Coronary artery (tissue), 2 donors: Measurements from ENCODE around the gene MERTK.
A peak's percentile ranks its signal among the peaks of the same experiment; 100 is the strongest.

Experiments used
- DNase-seq: peaks from one replicate; pipeline ENCODE4 v3.0.0-alpha.2; 2017; ENCODE audit warnings: low spot score
- H3K27ac ChIP-seq, 2 donors: fragments of 200-600 bp; sonication (generic); one replicate each; pipeline ENCODE4 v1.5.1; 2016 to 2019
- H3K4me3 ChIP-seq: fragments of 200-600 bp; sonication (generic); 2 replicates; pipeline ENCODE4 v1.5.1; 2016; ENCODE audit warnings: mild to moderate bottlenecking, moderate library complexity
- CTCF ChIP-seq: fragments of 200-600 bp; sonication (generic); IDR thresholded peaks from one replicate; pipeline ENCODE4 v1.5.1; 2019; ENCODE audit warnings: antibody characterized with exemption

The MERTK gene

DNA sequence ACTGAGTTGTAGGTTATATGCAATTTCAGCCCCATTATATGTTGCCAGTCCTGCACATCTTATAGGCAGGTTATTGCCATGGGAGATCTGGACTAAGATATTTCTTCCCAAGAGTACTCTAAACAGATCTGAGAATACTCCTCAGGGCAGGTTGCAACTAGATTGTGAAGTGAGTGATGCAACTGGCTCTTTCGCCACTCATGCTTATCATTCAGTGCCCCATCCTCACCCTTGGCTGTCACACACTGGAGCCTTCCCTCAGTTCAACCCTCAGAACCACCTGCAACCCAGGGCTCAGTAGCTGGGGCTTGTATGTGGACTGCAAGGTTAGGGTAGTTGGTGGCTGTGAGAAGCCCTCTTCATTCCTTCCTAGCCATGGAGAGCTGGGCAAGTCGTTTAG, 14.1 kb downstream of the MERTK start:
- no peak for DNase-seq
- Histone ChIP-seq H3K4me3 (no peak overlapping the region), H3K27ac (no peak overlapping the region)
- TF ChIP-seq CTCF: no peak

DNA sequence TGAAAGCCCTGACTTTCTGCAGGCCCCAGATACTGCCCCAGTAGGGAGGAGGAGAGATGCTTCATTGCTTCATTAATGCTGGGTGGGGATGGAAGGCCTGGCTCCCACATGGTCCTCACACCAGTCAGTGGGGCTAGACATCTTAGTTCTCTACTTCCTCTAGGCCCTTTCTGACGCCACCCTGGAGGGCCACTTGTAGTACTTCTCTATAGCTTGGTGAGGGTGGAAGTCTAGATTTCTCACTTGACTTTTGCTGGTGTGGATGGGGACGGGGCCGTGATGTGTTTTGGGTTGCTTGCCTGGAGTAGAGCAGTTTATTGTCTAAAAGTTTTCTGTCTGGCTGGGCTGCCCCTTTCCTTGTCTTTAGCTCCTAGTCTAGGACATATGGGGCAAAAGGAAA, 18.7 kb downstream of the MERTK start:
- no peak for TF ChIP-seq CTCF
- H3K27ac ChIP-seq: no peak overlapping the region
- no peak overlapping the region for H3K4me3 ChIP-seq
- no peak for DNase-seq

GRCh38 chr2:111918383-111918806, 20.0 kb downstream of the MERTK start:
- TF ChIP-seq CTCF: no peak
- no peak for DNase-seq
- Histone ChIP-seq H3K4me3 (no peak overlapping the region), H3K27ac (no peak overlapping the region)

GRCh38 chr2:111919365-111919764, 21.0 kb downstream of the MERTK start:
- no peak overlapping the region for H3K27ac ChIP-seq
- TF ChIP-seq CTCF: no peak

GRCh38 chr2:111919794-111920608, 21.6 kb downstream of the MERTK start:
- TF ChIP-seq CTCF: no peak
- no peak for DNase-seq
- no peak overlapping the region for H3K4me3 ChIP-seq
- peak overlapping the region in 1 of 2 donors; percentile 44 for H3K27ac ChIP-seq

More at GRCh38 chr2:111919365-111919764, 21.0 kb downstream of the MERTK start:
- no peak overlapping the region for H3K4me3 ChIP-seq
- DNase-seq: no peak

- no peak for DNase-seq
- no peak overlapping the region for H3K4me3 ChIP-seq
- no peak overlapping the region for H3K27ac ChIP-seq
- TF ChIP-seq CTCF: no peak
Measured at GRCh38 chr2:111923276-111923804, 24.9 kb downstream of the MERTK start.

DNA sequence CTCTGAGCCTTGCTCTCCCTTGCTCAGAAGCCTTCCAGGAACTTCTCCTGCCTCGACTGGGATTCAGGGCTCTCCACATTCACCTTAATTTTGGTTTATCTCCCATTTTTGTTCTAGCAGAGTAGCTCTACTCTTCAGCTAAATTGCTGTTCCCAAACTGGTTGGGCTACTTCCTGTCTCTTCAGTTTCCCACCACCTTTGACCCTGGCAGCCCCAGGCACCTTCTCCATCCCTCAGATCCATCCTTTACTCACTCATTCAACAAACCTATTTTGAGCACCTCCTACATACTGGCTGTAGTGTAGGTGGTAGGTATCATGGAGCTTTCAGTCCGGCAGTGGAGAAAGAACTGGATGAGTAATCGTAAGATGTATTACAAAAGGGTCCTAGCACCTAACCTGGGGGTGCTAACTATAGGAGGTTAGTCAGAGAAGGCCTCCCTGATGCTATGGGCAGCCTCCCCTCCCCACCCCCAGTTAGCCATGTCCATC, 26.3 kb downstream of the MERTK start:
- H3K4me3 ChIP-seq: no peak overlapping the region
- H3K27ac ChIP-seq: no peak overlapping the region
- no peak for DNase-seq
- TF ChIP-seq CTCF: no peak
